CD14-positive monocyte (primary cell): ENCODE data around the gene CENPP. TPM values are rescaled to one million over a fixed set of nuclear protein-coding genes. Genes with fewer than 3 reads are reported as not detected.

ENCODE experiments used
- DNase-seq, 3 donors: peaks; one replicate each; pipeline ENCODE4 v3.0.0-alpha.2; 2011 to 2022
- H2AFZ ChIP-seq: 2 replicates; pipeline ENCODE4 v1.6.0; 2012; ENCODE audit warnings: mild to moderate bottlenecking, low read depth, low read length, inconsistent platforms; ENCODE audit not compliant: insufficient read depth, poor library complexity, severe bottlenecking
- H3K27ac ChIP-seq, 2 donors: 1 replicate in 1 of 2; 2 replicates in 1 of 2; pipeline ENCODE4 v1.5.1; 2012 to 2013; ENCODE audit warnings: low read length in 2 of 2, control low read depth in 1 of 2, inconsistent platforms in 1 of 2, low read depth in 1 of 2, mild to moderate bottlenecking in 1 of 2
- H3K27me3 ChIP-seq, 2 donors: one replicate each; pipeline versions ENCODE4 v1.6.0 to v1.6.1; 2011 to 2013; ENCODE audit warnings: low read length in 2 of 2; ENCODE audit not compliant: control insufficient read depth in 2 of 2, insufficient read depth in 2 of 2
- H3K36me3 ChIP-seq, 2 donors: replicated peaks in 1 of 2; 1 replicate in 1 of 2; 2 replicates in 1 of 2; pipeline versions ENCODE4 v1.5.1 to v1.6.1; 2012 to 2013; ENCODE audit warnings: low read length in 2 of 2, control low read depth in 1 of 2, inconsistent platforms in 1 of 2, mild to moderate bottlenecking in 1 of 2; ENCODE audit not compliant: insufficient read depth in 2 of 2, control insufficient read depth in 1 of 2
- H3K4me1 ChIP-seq, 2 donors: 1 replicate in 1 of 2; 2 replicates in 1 of 2; pipeline versions ENCODE4 v1.5.1 to v1.6.1; 2012 to 2013; ENCODE audit warnings: low read length in 2 of 2, control low read depth in 1 of 2, inconsistent platforms in 1 of 2, mild to moderate bottlenecking in 1 of 2, moderate library complexity in 1 of 2; ENCODE audit not compliant: insufficient read depth in 2 of 2, control insufficient read depth in 1 of 2
- H3K4me2 ChIP-seq: replicated peaks from 2 replicates; pipeline ENCODE3; 2012; ENCODE audit warnings: low read length, moderate library complexity, mild to moderate bottlenecking; ENCODE audit not compliant: poor library complexity, severe bottlenecking; ENCODE audit errors: extremely low read depth
- H3K4me3 ChIP-seq, 3 experiments: fragments of 200-600 bp in 1 of 3; sonication (generic) in 1 of 3; replicated peaks in 1 of 3; 1 replicate in 2 of 3; 2 replicates in 1 of 3; pipeline ENCODE4 v1.5.1; 2011 to 2013; ENCODE audit warnings: low read length in 3 of 3, mild to moderate bottlenecking in 3 of 3, control low read depth in 2 of 3, low read depth in 2 of 3, inconsistent platforms in 1 of 3, moderate library complexity in 1 of 3
- H3K79me2 ChIP-seq: 2 replicates; pipeline ENCODE4 v1.6.0; 2012; ENCODE audit warnings: mild to moderate bottlenecking, control low read depth, inconsistent platforms, low read length, moderate library complexity; ENCODE audit not compliant: insufficient read depth
- H3K9ac ChIP-seq: 2 replicates; pipeline ENCODE4 v1.6.0; 2017; ENCODE audit warnings: low read length, mild to moderate bottlenecking; ENCODE audit not compliant: insufficient read depth, poor library complexity, severe bottlenecking
- H3K9me3 ChIP-seq, 2 donors: replicated peaks in 1 of 2; 1 replicate in 1 of 2; 2 replicates in 1 of 2; pipeline versions ENCODE4 v1.5.1 to v1.6.1; 2012 to 2013; ENCODE audit warnings: low read length in 2 of 2, control low read depth in 1 of 2; ENCODE audit not compliant: control insufficient read depth in 1 of 2, insufficient read depth in 1 of 2
- H4K20me1 ChIP-seq: 2 replicates; pipeline ENCODE4 v1.6.0; 2012; ENCODE audit warnings: mild to moderate bottlenecking, low read length, control low read depth, moderate library complexity; ENCODE audit not compliant: insufficient read depth
- H3K27ac Mint-ChIP-seq, 7 donors: one replicate each; pipeline ENCODE4 v1.8.0; 2020; ENCODE audit warnings: mild to moderate bottlenecking in 7 of 7, mixed read lengths in 7 of 7, moderate library complexity in 6 of 7, inconsistent platforms in 2 of 7
- H3K27me3 Mint-ChIP-seq, 3 donors: one replicate each; pipeline ENCODE4 v1.8.0; 2021 to 2022; ENCODE audit warnings: low read depth in 3 of 3, mild to moderate bottlenecking in 3 of 3, mixed read lengths in 3 of 3, moderate library complexity in 3 of 3, inconsistent platforms in 1 of 3
- H3K36me3 Mint-ChIP-seq, 2 donors: one replicate each; pipeline ENCODE4 v1.8.0; 2020; ENCODE audit warnings: mixed read lengths in 2 of 2, inconsistent platforms in 1 of 2, mild to moderate bottlenecking in 1 of 2
- H3K4me1 Mint-ChIP-seq: one replicate; pipeline ENCODE4 v1.8.0; 2020; ENCODE audit warnings: mild to moderate bottlenecking, mixed read lengths
- H3K4me3 Mint-ChIP-seq, 2 donors: one replicate each; pipeline ENCODE4 v1.8.0; 2020; ENCODE audit warnings: mild to moderate bottlenecking in 2 of 2, mixed read lengths in 2 of 2, moderate library complexity in 1 of 2
- H3K9me3 Mint-ChIP-seq, 7 donors: one replicate each; pipeline ENCODE4 v1.8.0; 2020 to 2022; ENCODE audit warnings: mixed read lengths in 7 of 7, mild to moderate bottlenecking in 6 of 7, moderate library complexity in 6 of 7, inconsistent platforms in 2 of 7
- CTCF ChIP-seq: fragments of 200-600 bp; IDR thresholded peaks from one replicate; pipeline ENCODE4 v1.8.0; 2022; ENCODE audit warnings: antibody characterized with exemption, mild to moderate bottlenecking
- WGBS: methylation state at CpG from one replicate; pipeline ENCODE4 v1.1.5; 2013; ENCODE audit warnings: missing lambda C conversion rate; ENCODE audit not compliant: insufficient coverage; 5-methylcytosine and 5-hydroxymethylcytosine counted together
- intact Hi-C, 2 donors: fragments of 100-400 bp; cut with micrococcal nuclease; formaldehyde crosslinking; loops; one replicate each; pipeline versions ENCODE4 v1.15.0 to v1.15.1; 2023
- polyA plus RNA-seq, 3 donors: library from polyadenylated mRNA; depleted of rRNA in 1 of 3; unstranded in 2 of 3; stranded (reverse) in 1 of 3; fragments of 300-500 nt in 2 of 3; fragments of >200 nt in 1 of 3; fragmentation: Illumina TruSeq in 2 of 3; gene quantifications; 1 replicate in 2 of 3; 2 replicates in 1 of 3; pipeline ENCODE4 v1.2.3, GENCODE V29; 2012 to 2021

CENPP gene
- polyA plus RNA-seq, 3 donors: 0.50 to 1.1 (median 1.1) TPM

- no peak for TF ChIP-seq CTCF
- Mint-ChIP-seq H3K4me1 (no peaks in the 10 kb centered on the region), H3K36me3 (peaks cover 5 to 7% of the 10 kb centered on the region in 2 donors), H3K27me3 (no peaks in the 10 kb centered on the region), H3K9me3 (peaks cover 0 to 3% (median 1%) of the 10 kb centered on the region in 7 donors), H3K27ac (no peak overlapping the region), H3K4me3 (no peak overlapping the region)
- no peak overlapping the region for H3K4me2 ChIP-seq
- H3K79me2 ChIP-seq: no peaks in the 10 kb centered on the region
- no peaks in the 10 kb centered on the region for H3K4me1 ChIP-seq
- DNase-seq: no peak
- H3K4me3 ChIP-seq: no peak overlapping the region
- 89% methylated on average over 1 of the region's 4 CpGs for WGBS
- no peaks in the 10 kb centered on the region for H3K36me3 ChIP-seq
- H4K20me1 ChIP-seq: no peaks in the 10 kb centered on the region
- H3K27ac ChIP-seq: no peak overlapping the region
- H2AFZ ChIP-seq: no peak overlapping the region
- H3K27me3 ChIP-seq: no peaks in the 10 kb centered on the region
- no peak overlapping the region for H3K9ac ChIP-seq
- intact Hi-C loops: no loop called here
- H3K9me3 ChIP-seq: no peaks in the 10 kb centered on the region
These were observed 202.2 kb downstream of the CENPP start for GRCh38 chr9:92527832-92528521.

- intact Hi-C loops: no loop called here
- H3K9me3 ChIP-seq: no peaks in the 10 kb centered on the region
- no peaks in the 10 kb centered on the region for H3K27me3 ChIP-seq
- no peak overlapping the region for H3K4me3 ChIP-seq
- Mint-ChIP-seq H3K4me3 (no peak overlapping the region), H3K9me3 (peaks cover 0 to 3% (median 1%) of the 10 kb centered on the region in 7 donors), H3K27me3 (no peaks in the 10 kb centered on the region), H3K27ac (no peak overlapping the region), H3K4me1 (peaks cover 3% of the 10 kb centered on the region), H3K36me3 (peaks cover 5 to 7% of the 10 kb centered on the region in 2 donors)
- no peak overlapping the region for H3K27ac ChIP-seq
- no peaks in the 10 kb centered on the region for H3K79me2 ChIP-seq
- no peak for DNase-seq
- no peak for TF ChIP-seq CTCF
- no peak overlapping the region for H3K9ac ChIP-seq
- H3K4me2 ChIP-seq: no peak overlapping the region
- H3K36me3 ChIP-seq: no peaks in the 10 kb centered on the region
- H2AFZ ChIP-seq: no peak overlapping the region
- H4K20me1 ChIP-seq: no peaks in the 10 kb centered on the region
- WGBS: no CpG with 5 or more reads among the region's 1 CpG
- H3K4me1 ChIP-seq: no peaks in the 10 kb centered on the region
These were observed 202.7 kb downstream of the CENPP start for GRCh38 chr9:92528522-92528849.
